ENCODE data around the gene FARP1. TPM values are rescaled to one million over a fixed set of nuclear protein-coding genes. Genes with fewer than 3 reads are reported as not detected.

The FARP1 gene
- polyA plus RNA-seq, 4 donors = 0.89 to 23.4 (median 6.2) TPM

GRCh38 chr13:98429531-98429930 lies 286.6 kb downstream of the FARP1 start:
- peaks cover 0 to 46% (median 0%) of the 10 kb centered on the region in 3 donors for H3K36me3 ChIP-seq (ENCODE audit: control insufficient read depth in 3 of 3, insufficient read depth in 2 of 3, low read depth in 1 of 3, low read length in 3 of 3)
- 90 to 97% (median 90%) methylated on average over 7 of the region's 7 CpGs for WGBS, 3 donors
- H3K27ac ChIP-seq (ENCODE audit: low read depth in 1 of 3, low read length in 2 of 3) = no peak overlapping the region
- H3K27me3 ChIP-seq (ENCODE audit: control insufficient read depth in 3 of 3, insufficient read depth in 3 of 3, low read length in 3 of 3) = no peaks in the 10 kb centered on the region
- no peak overlapping the region for H3K4me3 ChIP-seq (ENCODE audit: low read depth in 1 of 3, low read length in 3 of 3)
- H3K9me3 ChIP-seq (ENCODE audit: control insufficient read depth in 2 of 2, insufficient read depth in 1 of 2, low read depth in 1 of 2, low read length in 1 of 2) = no peaks in the 10 kb centered on the region
- H3K4me1 ChIP-seq (ENCODE audit: control insufficient read depth in 3 of 3, insufficient read depth in 2 of 3, low read depth in 1 of 3, low read length in 2 of 3) = no peaks in the 10 kb centered on the region
- no peak for DNase-seq
- FAIRE-seq = no peak

GRCh38 chr13:98429977-98430736 lies 287.3 kb downstream of the FARP1 start:
- peaks cover 0 to 44% (median 0%) of the 10 kb centered on the region in 3 donors for H3K36me3 ChIP-seq (ENCODE audit: control insufficient read depth in 3 of 3, insufficient read depth in 2 of 3, low read depth in 1 of 3, low read length in 3 of 3)
- no peak overlapping the region for H3K27ac ChIP-seq (ENCODE audit: low read depth in 1 of 3, low read length in 2 of 3)
- no peak for FAIRE-seq
- no peaks in the 10 kb centered on the region for H3K4me1 ChIP-seq (ENCODE audit: control insufficient read depth in 3 of 3, insufficient read depth in 2 of 3, low read depth in 1 of 3, low read length in 2 of 3)
- WGBS, 3 donors = 72 to 78% (median 76%) methylated on average over 11 of the region's 11 CpGs
- no peak for DNase-seq
- H3K27me3 ChIP-seq (ENCODE audit: control insufficient read depth in 3 of 3, insufficient read depth in 3 of 3, low read length in 3 of 3) = no peaks in the 10 kb centered on the region
- H3K4me3 ChIP-seq (ENCODE audit: low read depth in 1 of 3, low read length in 3 of 3) = no peak overlapping the region
- H3K9me3 ChIP-seq (ENCODE audit: control insufficient read depth in 2 of 2, insufficient read depth in 1 of 2, low read depth in 1 of 2, low read length in 1 of 2) = no peaks in the 10 kb centered on the region

GRCh38 chr13:98432638-98433037 lies 289.7 kb downstream of the FARP1 start:
- FAIRE-seq = no peak
- Histone ChIP-seq H3K4me3 (ENCODE audit: low read depth in 1 of 3, low read length in 3 of 3) (no peak overlapping the region), H3K4me1 (ENCODE audit: control insufficient read depth in 3 of 3, insufficient read depth in 2 of 3, low read depth in 1 of 3, low read length in 2 of 3) (no peaks in the 10 kb centered on the region), H3K27ac (ENCODE audit: low read depth in 1 of 3, low read length in 2 of 3) (no peak overlapping the region), H3K27me3 (ENCODE audit: control insufficient read depth in 3 of 3, insufficient read depth in 3 of 3, low read length in 3 of 3) (no peaks in the 10 kb centered on the region), H3K36me3 (ENCODE audit: control insufficient read depth in 3 of 3, insufficient read depth in 2 of 3, low read depth in 1 of 3, low read length in 3 of 3) (peaks cover 0 to 56% (median 0%) of the 10 kb centered on the region in 3 donors), H3K9me3 (ENCODE audit: control insufficient read depth in 2 of 2, insufficient read depth in 1 of 2, low read depth in 1 of 2, low read length in 1 of 2) (no peaks in the 10 kb centered on the region)
- WGBS, 3 donors = 90 to 94% (median 91%) methylated on average over 11 of the region's 11 CpGs
- no peak for DNase-seq

GRCh38 chr13:98433654-98434053 lies 290.8 kb downstream of the FARP1 start:
- no peaks in the 10 kb centered on the region for H3K4me1 ChIP-seq (ENCODE audit: control insufficient read depth in 3 of 3, insufficient read depth in 2 of 3, low read depth in 1 of 3, low read length in 2 of 3)
- H3K4me3 ChIP-seq (ENCODE audit: low read depth in 1 of 3, low read length in 3 of 3) = no peak overlapping the region
- H3K27me3 ChIP-seq (ENCODE audit: control insufficient read depth in 3 of 3, insufficient read depth in 3 of 3, low read length in 3 of 3) = no peaks in the 10 kb centered on the region
- H3K36me3 ChIP-seq (ENCODE audit: control insufficient read depth in 3 of 3, insufficient read depth in 2 of 3, low read depth in 1 of 3, low read length in 3 of 3) = peaks cover 0 to 55% (median 0%) of the 10 kb centered on the region in 3 donors
- 89 to 96% (median 92%) methylated on average over 10 of the region's 10 CpGs for WGBS, 3 donors
- no peak overlapping the region for H3K27ac ChIP-seq (ENCODE audit: low read depth in 1 of 3, low read length in 2 of 3)
- FAIRE-seq (no peak), DNase-seq (no peak)
- no peaks in the 10 kb centered on the region for H3K9me3 ChIP-seq (ENCODE audit: control insufficient read depth in 2 of 2, insufficient read depth in 1 of 2, low read depth in 1 of 2, low read length in 1 of 2)

GRCh38 chr13:98434060-98434459 lies 291.2 kb downstream of the FARP1 start:
- WGBS, 3 donors = 90 to 96% (median 91%) methylated on average over 6 of the region's 6 CpGs
- H3K4me1 ChIP-seq (ENCODE audit: control insufficient read depth in 3 of 3, insufficient read depth in 2 of 3, low read depth in 1 of 3, low read length in 2 of 3) = no peaks in the 10 kb centered on the region
- H3K9me3 ChIP-seq (ENCODE audit: control insufficient read depth in 2 of 2, insufficient read depth in 1 of 2, low read depth in 1 of 2, low read length in 1 of 2) = no peaks in the 10 kb centered on the region
- H3K4me3 ChIP-seq (ENCODE audit: low read depth in 1 of 3, low read length in 3 of 3) = no peak overlapping the region
- FAIRE-seq (no peak), DNase-seq (no peak)
- H3K27me3 ChIP-seq (ENCODE audit: control insufficient read depth in 3 of 3, insufficient read depth in 3 of 3, low read length in 3 of 3) = no peaks in the 10 kb centered on the region
- peaks cover 0 to 55% (median 0%) of the 10 kb centered on the region in 3 donors for H3K36me3 ChIP-seq (ENCODE audit: control insufficient read depth in 3 of 3, insufficient read depth in 2 of 3, low read depth in 1 of 3, low read length in 3 of 3)
- no peak overlapping the region for H3K27ac ChIP-seq (ENCODE audit: low read depth in 1 of 3, low read length in 2 of 3)

GRCh38 chr13:98435376-98435775 lies 292.5 kb downstream of the FARP1 start:
- Histone ChIP-seq H3K27ac (ENCODE audit: low read depth in 1 of 3, low read length in 2 of 3) (no peak overlapping the region), H3K4me3 (ENCODE audit: low read depth in 1 of 3, low read length in 3 of 3) (no peak overlapping the region), H3K4me1 (ENCODE audit: control insufficient read depth in 3 of 3, insufficient read depth in 2 of 3, low read depth in 1 of 3, low read length in 2 of 3) (no peaks in the 10 kb centered on the region), H3K9me3 (ENCODE audit: control insufficient read depth in 2 of 2, insufficient read depth in 1 of 2, low read depth in 1 of 2, low read length in 1 of 2) (no peaks in the 10 kb centered on the region), H3K27me3 (ENCODE audit: control insufficient read depth in 3 of 3, insufficient read depth in 3 of 3, low read length in 3 of 3) (no peaks in the 10 kb centered on the region), H3K36me3 (ENCODE audit: control insufficient read depth in 3 of 3, insufficient read depth in 2 of 3, low read depth in 1 of 3, low read length in 3 of 3) (peaks cover 0 to 64% (median 0%) of the 10 kb centered on the region in 3 donors)
- 87 to 93% (median 91%) methylated on average over 11 of the region's 11 CpGs for WGBS, 3 donors
- no peak for DNase-seq
- FAIRE-seq = no peak

- 79 to 90% (median 80%) methylated on average over 12 of the region's 12 CpGs for WGBS, 3 donors
- Histone ChIP-seq H3K27me3 (ENCODE audit: control insufficient read depth in 3 of 3, insufficient read depth in 3 of 3, low read length in 3 of 3) (no peaks in the 10 kb centered on the region), H3K9me3 (ENCODE audit: control insufficient read depth in 2 of 2, insufficient read depth in 1 of 2, low read depth in 1 of 2, low read length in 1 of 2) (no peaks in the 10 kb centered on the region), H3K27ac (ENCODE audit: low read depth in 1 of 3, low read length in 2 of 3) (no peak overlapping the region), H3K4me1 (ENCODE audit: control insufficient read depth in 3 of 3, insufficient read depth in 2 of 3, low read depth in 1 of 3, low read length in 2 of 3) (no peaks in the 10 kb centered on the region), H3K4me3 (ENCODE audit: low read depth in 1 of 3, low read length in 3 of 3) (no peak overlapping the region), H3K36me3 (ENCODE audit: control insufficient read depth in 3 of 3, insufficient read depth in 2 of 3, low read depth in 1 of 3, low read length in 3 of 3) (peaks cover 0 to 71% (median 0%) of the 10 kb centered on the region in 3 donors)
- no peak for FAIRE-seq
- no peak for DNase-seq
Measured at GRCh38 chr13:98436233-98436910, 293.5 kb downstream of the FARP1 start.

- Histone ChIP-seq H3K9me3 (ENCODE audit: control insufficient read depth in 2 of 2, insufficient read depth in 1 of 2, low read depth in 1 of 2, low read length in 1 of 2) (no peaks in the 10 kb centered on the region), H3K36me3 (ENCODE audit: control insufficient read depth in 3 of 3, insufficient read depth in 2 of 3, low read depth in 1 of 3, low read length in 3 of 3) (peaks cover 0 to 74% (median 0%) of the 10 kb centered on the region in 3 donors), H3K4me3 (ENCODE audit: low read depth in 1 of 3, low read length in 3 of 3) (no peak overlapping the region), H3K27ac (ENCODE audit: low read depth in 1 of 3, low read length in 2 of 3) (no peak overlapping the region), H3K27me3 (ENCODE audit: control insufficient read depth in 3 of 3, insufficient read depth in 3 of 3, low read length in 3 of 3) (no peaks in the 10 kb centered on the region), H3K4me1 (ENCODE audit: control insufficient read depth in 3 of 3, insufficient read depth in 2 of 3, low read depth in 1 of 3, low read length in 2 of 3) (no peaks in the 10 kb centered on the region)
- 86 to 90% (median 87%) methylated on average over 27 of the region's 27 CpGs for WGBS, 3 donors
- no peak for FAIRE-seq
- no peak for DNase-seq
Measured at GRCh38 chr13:98438246-98439125, 295.6 kb downstream of the FARP1 start.
